T-helper 2 cell (primary cell): ENCODE results near the gene CC2D1A.
A peak's percentile ranks its signal among the peaks of the same experiment; 100 is the strongest.

Source experiments
- DNase-seq, 5 experiments: peaks; one replicate each; pipeline versions ENCODE4 v3.0.0 to v3.0.0-alpha.2; 2012 to 2022
- total RNA-seq, 2 donors: gene quantifications; one replicate each; lab custom pipeline; 2026; lab: John Stamatoyannopoulos, UW

The CC2D1A gene
- 22.1 to 28.1 reads per million in 2 donors for total RNA-seq

DNA sequence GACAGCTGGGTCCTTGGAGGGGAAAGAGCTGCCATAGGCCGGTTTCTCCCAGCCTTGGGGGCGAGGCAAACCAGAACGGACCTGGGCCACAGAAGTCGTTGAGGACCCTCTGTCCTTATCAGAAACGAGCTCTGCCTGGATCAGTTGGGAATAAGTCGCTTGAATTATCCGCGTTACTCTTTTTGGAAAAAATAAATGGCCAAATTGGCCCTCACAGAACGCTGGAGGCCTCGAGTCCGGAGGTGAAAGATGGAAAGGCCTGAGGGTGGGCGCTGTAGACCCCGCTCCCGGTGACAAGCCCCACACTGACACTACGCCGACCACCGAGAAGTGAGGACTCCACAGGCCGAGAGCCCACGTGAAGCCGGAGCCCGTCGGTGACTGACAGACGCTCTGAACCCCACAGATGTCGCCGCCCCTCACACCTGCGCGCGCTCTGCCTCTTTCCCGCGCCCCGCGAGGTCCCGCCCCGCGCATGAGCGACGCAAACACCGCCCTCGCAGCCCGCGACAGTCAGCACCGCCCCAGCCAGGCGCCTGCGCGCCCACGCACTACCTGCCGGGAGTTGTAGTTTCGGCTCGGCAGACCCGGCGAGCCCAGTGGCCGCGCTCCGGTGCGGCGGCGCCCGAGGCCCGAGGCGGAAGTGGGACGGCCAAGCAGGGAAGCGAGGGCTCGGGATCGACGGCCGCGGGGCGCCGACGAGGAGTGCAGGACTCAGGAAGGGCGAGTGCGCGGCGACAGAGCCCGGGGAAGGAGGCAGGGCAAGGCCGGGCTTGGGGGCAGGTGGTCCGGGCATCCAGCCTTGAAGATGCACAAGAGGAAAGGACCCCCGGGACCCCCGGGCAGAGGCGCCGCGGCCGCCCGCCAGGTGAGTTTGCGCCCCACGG is at the start of gene CC2D1A, which contains the start of gene BRME1:
CC2D1A (plus strand) TSS at position 568 of the 887 bp plus-strand sequence; CDS start at position 809, 241 bp downstream.
BRME1 (minus strand) TSS at position 484 of the 887 bp plus-strand sequence. CDS start 1,225 bp downstream, outside the sequence.
- DNase-seq: peak; percentile 85 to 95 (median 93)

GRCh38 chr19:13856497-13856896 is 49.5 kb upstream of the CC2D1A start:
- DNase-seq: no peak

GRCh38 chr19:13859361-13859880 is 46.6 kb upstream of the CC2D1A start:
- DNase-seq: no peak

DNA sequence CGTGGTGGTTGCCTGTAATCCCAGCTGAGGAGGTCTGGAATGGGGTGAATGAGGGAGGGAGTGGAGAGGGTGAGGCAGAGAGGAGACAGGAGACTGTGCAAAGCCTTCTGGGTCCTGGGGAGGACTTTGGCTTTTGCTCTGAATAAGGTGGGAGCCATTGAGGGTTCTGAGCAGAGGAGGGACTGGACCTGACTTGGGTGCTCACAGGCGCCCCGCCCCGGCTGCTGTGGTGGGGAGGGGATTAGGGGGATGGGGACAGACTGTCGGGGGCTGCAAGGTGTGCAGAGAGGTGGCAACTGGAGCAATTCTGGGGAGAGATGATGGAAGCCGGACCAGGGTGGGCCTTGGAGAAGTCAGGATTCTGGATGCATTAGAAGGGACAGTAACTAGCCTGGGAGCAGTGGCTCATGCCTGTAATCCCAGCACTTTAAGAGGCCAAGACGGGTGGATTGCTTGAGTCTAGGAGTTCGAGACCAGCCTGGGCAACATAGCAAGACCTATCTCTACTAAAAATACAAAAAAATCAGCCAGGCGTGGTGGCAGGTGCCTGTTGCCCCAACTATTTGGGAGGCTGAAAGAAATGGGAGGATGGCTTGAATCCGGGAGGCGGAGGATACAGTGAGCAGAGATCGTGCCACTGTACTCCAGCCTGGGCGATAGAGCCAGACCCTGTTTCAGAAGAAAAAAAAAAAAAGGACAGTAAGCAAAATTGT is 45.2 kb upstream of the CC2D1A start:
- DNase-seq: no peak

GRCh38 chr19:13861392-13861713 is 44.6 kb upstream of the CC2D1A start:
- DNase-seq: no peak

DNA sequence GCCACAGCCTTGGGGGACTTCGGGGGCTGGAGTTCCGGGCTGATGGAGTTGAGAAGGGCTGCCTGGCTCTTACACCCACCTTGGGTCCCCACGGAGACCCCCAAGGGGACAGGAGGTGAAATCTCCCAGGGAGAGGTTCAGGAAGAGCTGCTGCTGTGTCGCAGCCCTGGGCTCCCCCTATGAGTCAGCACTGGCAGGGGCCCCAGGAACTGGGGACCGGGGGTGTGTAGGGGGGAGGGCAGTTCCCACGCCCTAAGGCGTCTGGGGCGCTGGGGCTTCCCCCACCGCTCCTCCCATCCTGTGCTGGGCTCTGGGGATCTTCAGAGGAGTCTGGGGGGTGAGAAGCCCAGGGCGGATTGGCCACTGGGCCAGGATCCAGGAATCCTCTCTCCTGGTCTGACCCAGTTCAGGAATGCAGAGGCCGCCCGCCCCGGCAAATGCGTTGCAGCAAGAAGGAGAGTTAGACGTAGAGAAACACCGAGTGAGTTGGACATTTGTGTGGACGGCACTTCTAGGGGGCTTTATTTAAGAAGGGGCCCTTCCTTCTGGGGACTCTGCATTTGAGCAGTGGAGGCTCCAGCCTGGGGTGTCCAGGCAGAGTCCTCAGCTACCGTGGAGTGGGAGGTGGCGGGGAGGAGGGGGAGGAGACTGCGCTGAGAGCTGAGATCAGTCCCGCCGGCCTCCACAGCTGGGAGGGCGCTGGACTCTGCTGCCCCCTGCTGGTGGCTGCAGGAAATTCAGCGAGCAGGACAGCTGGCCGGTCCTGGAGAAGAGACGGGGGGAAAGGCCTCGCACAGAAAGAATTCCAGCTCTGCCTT is 44.1 kb upstream of the CC2D1A start:
- peak; percentile 78 to 87 (median 85) for DNase-seq

GRCh38 chr19:13864046-13864666 is 41.8 kb upstream of the CC2D1A start:
- DNase-seq: no peak

GRCh38 chr19:13864667-13865570 is 41.1 kb upstream of the CC2D1A start:
- no peak for DNase-seq

- DNase-seq: peak in 1 of 5 experiments; percentile 30
Observed at GRCh38 chr19:13865571-13866462, 40.2 kb upstream of the CC2D1A start.

DNA sequence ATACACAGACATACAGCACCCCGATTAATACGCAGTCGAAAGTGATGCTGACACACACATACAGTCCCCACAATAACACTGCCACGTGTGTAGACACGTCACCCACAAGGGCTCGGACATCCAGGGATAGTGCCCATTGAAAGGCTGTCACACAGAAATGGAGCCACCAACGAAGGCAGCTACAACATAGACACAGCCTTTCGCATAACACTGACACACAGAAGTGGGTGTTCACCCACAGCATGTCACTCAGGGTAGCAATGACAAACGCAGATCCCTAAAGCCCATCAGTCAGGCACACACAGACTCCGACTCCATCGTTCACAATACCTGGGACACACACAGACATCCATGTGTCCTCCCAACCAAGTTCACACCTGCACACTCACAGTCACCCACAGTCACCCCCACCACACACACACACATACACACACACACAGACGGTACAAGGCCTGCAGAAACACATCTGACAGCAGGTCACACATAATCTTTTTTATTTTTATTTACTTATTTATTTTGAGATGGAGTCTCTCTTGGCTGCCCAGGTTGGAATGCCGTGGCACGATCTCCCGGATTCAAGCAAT is 39.4 kb upstream of the CC2D1A start:
- no peak for DNase-seq

DNA sequence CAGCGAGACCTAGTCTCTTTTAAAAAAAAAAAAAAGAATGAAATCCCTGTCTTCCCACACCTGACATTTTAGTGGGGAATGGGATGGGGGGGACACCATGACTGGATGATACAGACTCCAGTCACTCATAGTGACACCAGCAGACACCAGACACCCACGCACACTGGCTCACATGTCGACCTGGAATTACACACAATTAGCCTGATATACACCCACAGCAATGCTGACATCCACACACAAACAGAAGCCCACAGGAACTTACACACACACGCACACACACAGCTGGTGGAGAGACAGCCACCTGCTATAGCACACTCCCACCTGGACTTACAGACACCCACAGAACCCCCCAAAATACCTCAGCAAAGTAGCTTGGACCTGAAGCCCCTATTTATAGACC is 37.3 kb upstream of the CC2D1A start:
- DNase-seq: no peak

GRCh38 chr19:13869281-13869680 is 36.7 kb upstream of the CC2D1A start:
- DNase-seq: no peak

DNA sequence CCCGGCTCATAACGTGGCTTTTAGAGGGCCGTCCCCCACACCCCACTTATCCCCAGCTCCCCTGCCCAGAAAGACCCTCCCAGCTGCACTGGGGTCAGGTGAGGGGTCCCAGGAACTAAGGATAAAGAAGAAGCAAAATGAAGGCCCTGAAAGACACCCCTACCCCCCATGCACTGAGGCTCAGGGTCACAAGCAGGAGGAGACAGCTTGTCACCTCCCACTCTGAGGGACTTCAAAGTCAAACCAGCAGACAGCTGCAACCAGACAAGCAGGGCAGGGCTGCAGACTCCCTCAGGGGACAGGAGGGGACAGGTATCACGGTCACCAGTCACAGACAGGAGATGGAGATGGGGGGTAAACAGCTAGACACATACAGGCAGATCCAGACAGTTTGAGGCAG is 35.1 kb upstream of the CC2D1A start:
- no peak for DNase-seq

- no peak for DNase-seq
Observed at GRCh38 chr19:13872339-13872694, 33.7 kb upstream of the CC2D1A start.

DNA sequence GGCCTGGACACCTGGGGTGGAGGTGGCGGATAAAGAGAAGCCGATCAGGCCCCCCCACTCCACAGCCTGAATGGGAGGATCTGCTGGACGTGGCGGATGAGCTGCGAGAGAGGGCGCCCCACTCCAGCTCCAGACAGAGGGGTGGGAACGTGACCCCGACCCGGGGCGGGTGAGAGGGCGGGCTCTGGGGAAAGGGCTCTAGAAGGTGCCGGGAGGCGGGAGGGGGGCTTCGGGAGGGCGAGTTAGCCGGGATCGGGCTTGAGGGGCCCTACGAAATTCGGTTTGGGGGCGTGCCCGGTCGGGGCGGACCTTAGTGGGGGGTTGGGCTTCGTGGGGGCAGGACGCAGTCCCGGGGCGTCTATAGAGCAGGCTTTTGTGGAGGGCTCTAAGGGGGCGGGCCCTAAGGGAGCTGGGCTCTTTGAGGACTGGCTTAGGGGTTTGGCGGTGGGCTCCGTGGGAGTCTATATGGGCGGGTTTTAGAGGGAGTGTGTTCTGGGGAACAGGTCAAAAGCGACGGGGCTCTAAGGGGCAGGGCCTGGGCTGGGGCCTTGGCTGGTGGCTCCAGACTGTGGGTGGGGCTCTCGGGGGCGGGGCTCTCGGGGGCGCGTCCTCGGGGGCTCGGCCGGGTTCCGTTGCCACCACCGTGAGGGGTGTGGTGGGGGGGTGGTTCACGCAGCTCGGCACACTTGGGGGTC is 33.2 kb upstream of the CC2D1A start:
- DNase-seq: peak in 2 of 5 experiments; percentile 30 to 48

DNA sequence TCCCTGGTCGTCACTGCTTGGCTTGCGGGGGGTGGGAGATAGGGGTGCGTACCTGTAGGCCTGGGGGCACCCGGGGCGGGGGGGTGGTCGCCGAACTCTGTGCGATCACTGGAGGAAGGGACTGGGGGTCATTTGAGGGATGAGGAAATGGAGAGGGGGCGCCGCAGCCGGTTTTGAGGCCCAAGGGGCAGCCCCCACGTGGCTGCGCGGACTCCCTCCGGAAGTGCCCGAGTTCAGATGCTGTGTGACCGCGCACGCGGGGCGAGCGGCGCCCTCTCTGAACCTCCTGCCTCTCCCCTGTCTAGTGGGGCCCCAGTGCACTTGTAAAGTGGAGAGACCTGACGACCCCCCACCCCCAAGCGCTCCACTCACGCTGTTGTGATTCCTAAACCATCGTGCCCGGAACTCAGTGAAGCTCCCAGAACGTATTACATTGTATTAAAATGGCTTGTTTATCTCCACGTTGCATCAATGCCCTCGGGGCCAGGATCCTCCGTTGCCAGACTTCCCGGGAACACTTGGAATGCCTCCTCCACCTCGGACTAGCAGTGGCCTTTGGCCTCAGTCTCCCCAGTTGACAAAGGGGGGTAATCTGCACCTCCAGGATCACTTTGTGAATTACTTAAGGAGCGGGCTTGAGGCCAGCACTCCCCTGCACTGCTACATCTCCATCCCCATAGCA is 32.0 kb upstream of the CC2D1A start:
- no peak for DNase-seq

- no peak for DNase-seq
Observed at GRCh38 chr19:13875824-13876223, 30.2 kb upstream of the CC2D1A start.

GRCh38 chr19:13876834-13877233 is 29.2 kb upstream of the CC2D1A start, which contains the start of gene NANOS3:
TSS of gene NANOS3 (plus strand) at chr19:13877134. CDS start at chr19:13877249, 115 bp downstream.
- no peak for DNase-seq
